ENCODE results near the gene DCANP1. TPM values are rescaled to one million over a fixed set of nuclear protein-coding genes. Genes with fewer than 3 reads are reported as not detected.

Gene DCANP1
- total and polyA plus RNA-seq, 2 of the 13 experiments (the other 11 are each of a cell fraction or from before 2014, with no cell fraction given), result not detected

GRCh38 chr5:135434591-135435466, 12.3 kb downstream of the DCANP1 start (continued):
- TF ChIP-seq ZBTB14 (CRISPR knock-in tag; IDR thresholded peaks at IDR 0.05), result no peak
- no peak for TF ChIP-seq RXRA (CRISPR knock-in tag; IDR thresholded peaks at IDR 0.05)
- TF ChIP-seq TFAP4 (IDR thresholded peaks at IDR 0.05; ENCODE audit: borderline replicate concordance, low read depth), result peak; percentile 42; the same call in 1 of the 2 replicates
- TF ChIP-seq PAXIP1 (CRISPR knock-in tag; conservative IDR thresholded peaks at IDR 0.05), result 0 out of 2 replicates have a peak, but pooled peaks have one; percentile 18
- no peak for TF ChIP-seq CHCHD3 (CRISPR knock-in tag; IDR thresholded peaks at IDR 0.05)
- peak in 1 of 2 experiments; percentile 52; a peak in 1 of 4 replicates for TF ChIP-seq EP300 (IDR thresholded peaks at IDR 0.05; ENCODE audit: low read depth in 2 of 2, low read length in 2 of 2)
- no peak for TF ChIP-seq EP300 (CRISPR knock-in tag; IDR thresholded peaks at IDR 0.05; ENCODE audit: borderline replicate concordance)
- TF ChIP-seq BORCS8-MEF2B (CRISPR knock-in tag; IDR thresholded peaks at IDR 0.05), result no peak
- TF ChIP-seq MXD1 (CRISPR knock-in tag; IDR thresholded peaks at IDR 0.05), result no peak
- TF ChIP-seq FIP1L1 (IDR thresholded peaks at IDR 0.05; ENCODE audit: borderline replicate concordance, insufficient read depth, low read depth, low read length), result no peak
- TF ChIP-seq ZNF639 (CRISPR knock-in tag; conservative IDR thresholded peaks at IDR 0.05), result no peak
- no peak for TF ChIP-seq TEAD2 (CRISPR knock-in tag; IDR thresholded peaks at IDR 0.05)
- TF ChIP-seq ZNF362 (CRISPR knock-in tag; IDR thresholded peaks at IDR 0.05; ENCODE audit: borderline replicate concordance), result no peak
- TF ChIP-seq ZNF292 (CRISPR knock-in tag; IDR thresholded peaks at IDR 0.05; ENCODE audit: borderline replicate concordance, low read depth), result 0 out of 2 replicates have a peak, but pooled peaks have one; percentile 8
- TF ChIP-seq ZNF589 (CRISPR knock-in tag; conservative IDR thresholded peaks at IDR 0.05), result no peak

Measured in HepG2 (cell line).